H1 (cell line): ENCODE measurements around the gene HSD17B8. TPM values are rescaled to one million over a fixed set of nuclear protein-coding genes. Genes with fewer than 3 reads are reported as not detected.

Source experiments
- CTCF ChIA-PET: fragments of 300-600 bp; sonication (Branson Sonifier 250); formaldehyde crosslinking; loops from one replicate; lab custom pipeline; 2021; ENCODE audit not compliant: partially characterized antibody; lab: Charles Lee
- POLR2A ChIA-PET: fragments of 300-600 bp; sonication (Branson Sonifier 250); formaldehyde crosslinking; loops from one replicate; lab custom pipeline; 2021; ENCODE audit warnings: inconsistent platforms; ENCODE audit not compliant: partially characterized antibody; lab: Charles Lee
- DNase-seq, 2 experiments: peaks; one replicate each; pipeline versions ENCODE4 v3.0.0 to v3.0.0-alpha.2; 2010 to 2022; ENCODE audit warnings: low spot score in 2 of 2, low read depth in 1 of 2, mixed read lengths in 1 of 2
- FAIRE-seq: peaks from 2 replicates; lab custom pipeline; 2011; peaks lifted over from hg19 to GRCh38; lab: Jason Lieb, UNC
- H2AFZ ChIP-seq: 2 replicates; pipeline ENCODE4 v1.8.1; 2012; ENCODE audit warnings: low read length, inconsistent platforms
- H2AK5ac ChIP-seq: 2 replicates; pipeline ENCODE4 v1.6.1; 2013; ENCODE audit warnings: low read depth, low read length
- H2BK120ac ChIP-seq: replicated peaks from 2 replicates; pipeline ENCODE3; 2013; ENCODE audit warnings: low read depth, low read length, inconsistent platforms
- H2BK12ac ChIP-seq: 2 replicates; pipeline ENCODE4 v1.6.1; 2013; ENCODE audit warnings: low read depth, low read length
- H2BK15ac ChIP-seq: 2 replicates; pipeline ENCODE4 v1.6.1; 2013; ENCODE audit warnings: low read length
- H2BK20ac ChIP-seq: 2 replicates; pipeline ENCODE4 v1.6.1; 2013; ENCODE audit warnings: low read length
- H2BK5ac ChIP-seq: 2 replicates; pipeline ENCODE4 v1.6.1; 2013; ENCODE audit warnings: low read depth, low read length
- H3K14ac ChIP-seq: 2 replicates; pipeline ENCODE4 v1.6.1; 2013; ENCODE audit warnings: inconsistent platforms; ENCODE audit not compliant: insufficient read length
- H3K18ac ChIP-seq: 2 replicates; pipeline ENCODE4 v1.6.1; 2013; ENCODE audit warnings: low read length; ENCODE audit errors: extremely low read depth
- H3K23ac ChIP-seq: 2 replicates; pipeline ENCODE4 v1.6.1; 2013; ENCODE audit warnings: inconsistent platforms; ENCODE audit not compliant: insufficient read length
- H3K23me2 ChIP-seq: 2 replicates; pipeline ENCODE4 v1.6.1; 2013; ENCODE audit warnings: low read depth, low read length
- H3K27ac ChIP-seq: 2 replicates; pipeline ENCODE4 v1.6.1; 2011; ENCODE audit warnings: low read depth, low read length, inconsistent platforms
- H3K27me3 ChIP-seq, 4 experiments: replicated peaks in 1 of 4; 1 replicate in 1 of 4; 2 replicates in 3 of 4; pipeline versions ENCODE4 v1.6.1 to v1.8.1; 2011 to 2013; ENCODE audit warnings: low read length in 3 of 4, mild to moderate bottlenecking in 3 of 4, inconsistent platforms in 2 of 4, mixed read lengths in 2 of 4, moderate library complexity in 1 of 4; ENCODE audit not compliant: control insufficient read depth in 3 of 4, insufficient read depth in 3 of 4; ENCODE audit errors: extremely low read depth in 1 of 4
- H3K36me3 ChIP-seq, 4 experiments: 2 replicates each; pipeline versions ENCODE4 v1.6.1 to v1.8.1; 2011 to 2013; ENCODE audit warnings: mild to moderate bottlenecking in 4 of 4, low read length in 3 of 4, moderate library complexity in 2 of 4, control low read depth in 1 of 4, inconsistent platforms in 1 of 4; ENCODE audit not compliant: insufficient read depth in 4 of 4, control insufficient read depth in 2 of 4
- H3K4ac ChIP-seq: replicated peaks from 2 replicates; pipeline ENCODE3; 2013; ENCODE audit warnings: low read length, low read depth, mixed read lengths, inconsistent platforms; ENCODE audit not compliant: insufficient read length
- H3K4me1 ChIP-seq, 4 experiments: replicated peaks in 1 of 4; 1 replicate in 1 of 4; 2 replicates in 3 of 4; pipeline versions ENCODE4 v1.6.1 to v1.8.1; 2011 to 2013; ENCODE audit warnings: low read length in 3 of 4, inconsistent platforms in 2 of 4, mixed read lengths in 1 of 4; ENCODE audit not compliant: insufficient read depth in 4 of 4, control insufficient read depth in 3 of 4
- H3K4me2 ChIP-seq, 2 experiments: 2 replicates each; pipeline versions ENCODE4 v1.6.1 to v1.8.1; 2011 to 2013; ENCODE audit warnings: low read depth in 2 of 2, low read length in 2 of 2, control low read depth in 1 of 2, inconsistent platforms in 1 of 2, mild to moderate bottlenecking in 1 of 2; ENCODE audit not compliant: insufficient read depth in 1 of 2
- H3K4me3 ChIP-seq, 4 experiments: fragments of 200-600, 300-600 bp in 1 of 4; sonication (generic), shearing (Covaris generic), sonication (Bioruptor Twin) in 1 of 4; 2 replicates each; pipeline versions ENCODE4 v1.5.1 to v1.8.1; 2011 to 2016; ENCODE audit warnings: low read length in 4 of 4, low read depth in 3 of 4, control low read depth in 2 of 4, inconsistent platforms in 2 of 4, mild to moderate bottlenecking in 2 of 4, mixed read lengths in 1 of 4, moderate library complexity in 1 of 4; ENCODE audit not compliant: insufficient read depth in 2 of 4; ENCODE audit errors: extremely low read depth in 1 of 4
- H3K56ac ChIP-seq: replicated peaks from 2 replicates; pipeline ENCODE3; 2013; ENCODE audit warnings: low read depth, mild to moderate bottlenecking, mixed read lengths, low read length, inconsistent platforms; ENCODE audit not compliant: insufficient read length
- H3K79me1 ChIP-seq: 2 replicates; pipeline ENCODE4 v1.6.1; 2013; ENCODE audit warnings: low read depth, low read length, control low read depth
- H3K79me2 ChIP-seq, 2 experiments: 2 replicates each; pipeline versions ENCODE4 v1.6.1 to v1.8.1; 2012 to 2013; ENCODE audit warnings: low read length in 2 of 2, mild to moderate bottlenecking in 2 of 2, inconsistent platforms in 1 of 2; ENCODE audit not compliant: insufficient read depth in 2 of 2, control insufficient read depth in 1 of 2
- H3K9ac ChIP-seq, 4 experiments: replicated peaks in 1 of 4; 1 replicate in 1 of 4; 2 replicates in 3 of 4; pipeline versions ENCODE4 v1.6.1 to v1.8.1; 2011 to 2013; ENCODE audit warnings: low read depth in 3 of 4, low read length in 3 of 4, control low read depth in 2 of 4, mild to moderate bottlenecking in 2 of 4, moderate library complexity in 2 of 4, inconsistent platforms in 1 of 4; ENCODE audit errors: extremely low read depth in 1 of 4
- H3K9me3 ChIP-seq, 2 experiments: 2 replicates each; pipeline versions ENCODE4 v1.6.1 to v1.8.1; 2012 to 2013; ENCODE audit warnings: mild to moderate bottlenecking in 2 of 2, moderate library complexity in 2 of 2, control low read depth in 1 of 2, inconsistent platforms in 1 of 2, low read depth in 1 of 2, low read length in 1 of 2, mixed read lengths in 1 of 2; ENCODE audit not compliant: insufficient read depth in 2 of 2
- H4K20me1 ChIP-seq, 2 experiments: replicated peaks in 1 of 2; 2 replicates each; pipeline versions ENCODE3 to v1.8.1; 2011 to 2013; ENCODE audit warnings: inconsistent platforms in 2 of 2, low read length in 2 of 2, mild to moderate bottlenecking in 1 of 2; ENCODE audit not compliant: insufficient read depth in 2 of 2, control insufficient read depth in 1 of 2
- H4K5ac ChIP-seq: 2 replicates; pipeline ENCODE4 v1.6.1; 2013; ENCODE audit warnings: low read length, low read depth, mixed read lengths, inconsistent platforms; ENCODE audit not compliant: insufficient read length
- H4K8ac ChIP-seq: 2 replicates; pipeline ENCODE4 v1.8.0; 2013; ENCODE audit warnings: mild to moderate bottlenecking, moderate library complexity, low read length, inconsistent platforms; ENCODE audit not compliant: insufficient read depth; ENCODE audit errors: extremely low read depth
- H4K91ac ChIP-seq: replicated peaks from 2 replicates; pipeline ENCODE3; 2013; ENCODE audit warnings: low read length, mixed read lengths, inconsistent platforms; ENCODE audit not compliant: insufficient read length
- CBX5 ChIP-seq: fragments of 300-800, 300-1000 bp; sonication (generic); IDR thresholded peaks from 2 replicates; pipeline ENCODE4 v1.7.1; 2016; ENCODE audit warnings: antibody characterized with exemption, low read length, low read depth
- GTF2F1 ChIP-seq: IDR thresholded peaks from 2 replicates; pipeline ENCODE4 v1.6.1; 2012; ENCODE audit warnings: low read depth, low read length, improper control_type of control experiment, borderline replicate concordance
- JUND ChIP-seq: IDR thresholded peaks from 2 replicates; pipeline ENCODE4 v1.6.1; 2011; ENCODE audit warnings: mild to moderate bottlenecking, improper control_type of control experiment, low read length
- POLR2A ChIP-seq, 2 experiments: IDR thresholded peaks; 1 replicate in 1 of 2; 2 replicates in 1 of 2; pipeline ENCODE4 v1.6.1; 2011; ENCODE audit warnings: low read depth in 2 of 2, low read length in 2 of 2, mild to moderate bottlenecking in 2 of 2; ENCODE audit errors: control extremely low read depth in 1 of 2
- SAP30 ChIP-seq: fragments of 300-600 bp; sonication (generic); IDR thresholded peaks from 2 replicates; pipeline ENCODE4 v1.7.1; 2012; ENCODE audit warnings: low read length, moderate library complexity, mild to moderate bottlenecking, inconsistent platforms; ENCODE audit not compliant: insufficient read depth, insufficient replicate concordance
- TAF1 ChIP-seq: IDR thresholded peaks from 2 replicates; pipeline ENCODE4 v1.6.1; 2011; ENCODE audit warnings: mild to moderate bottlenecking, low read depth, low read length
- WGBS, 2 experiments: shearing (Covaris generic) in 1 of 2; methylation state at CpG; one replicate each; pipeline versions ENCODE4 v1.1.6 to v1.1.7; 2013 to 2015; ENCODE audit warnings: low lambda C conversion rate in 2 of 2, mixed read lengths in 2 of 2, inconsistent platforms in 1 of 2, low coverage in 1 of 2, missing lambda C conversion rate in 1 of 2; ENCODE audit not compliant: insufficient replicate concordance in 2 of 2, insufficient coverage in 1 of 2, insufficient read length in 1 of 2; ENCODE audit errors: extremely low coverage in 1 of 2, missing lambda C conversion rate in 1 of 2; 5-methylcytosine and 5-hydroxymethylcytosine counted together
- polyA plus RNA-seq, 7 experiments: library from polyadenylated mRNA; depleted of rRNA in 3 of 7; stranded (reverse) in 5 of 7; unstranded in 2 of 7; fragments of >200 nt in 5 of 7; fragments of 200-250 nt in 2 of 7; gene quantifications; 1 replicate in 5 of 7; 2 replicates in 1 of 7; 4 replicates in 1 of 7; pipeline versions ENCODE4 v1.2.1 to v1.2.3, GENCODE V29; 2011 to 2013; ENCODE audit warnings: missing spikeins in 2 of 7, mixed read lengths in 2 of 7
- total RNA-seq: library from RNA; stranded (reverse); fragmentation: NEBNext Ultra II Directional; extraction: Animal tissue kit (Norgen Biotek cat#: 25700); gene quantifications from 2 replicates; pipeline ENCODE4 v1.2.1, GENCODE V29; 2021
- TF ChIP-seq, protein P1 (sequence below): IDR thresholded peaks from 2 replicates; pipeline ENCODE4 v1.6.1; 2011; ENCODE audit warnings: low read depth, mild to moderate bottlenecking, low read length; ENCODE audit not compliant: insufficient read depth
- TF ChIP-seq, protein P2 (sequence below): IDR thresholded peaks from 2 replicates; pipeline ENCODE4 v1.6.1; 2012; ENCODE audit warnings: inconsistent platforms
- TF ChIP-seq, protein P3 (sequence below): IDR thresholded peaks from 2 replicates; pipeline ENCODE4 v1.6.1; 2012; ENCODE audit warnings: inconsistent platforms

HSD17B8 gene
- total and polyA plus RNA-seq, 2 of the 8 experiments (the other 6 are each of a cell fraction or from before 2014, with no cell fraction given) = 3.3 to 17.1 TPM

DNA sequence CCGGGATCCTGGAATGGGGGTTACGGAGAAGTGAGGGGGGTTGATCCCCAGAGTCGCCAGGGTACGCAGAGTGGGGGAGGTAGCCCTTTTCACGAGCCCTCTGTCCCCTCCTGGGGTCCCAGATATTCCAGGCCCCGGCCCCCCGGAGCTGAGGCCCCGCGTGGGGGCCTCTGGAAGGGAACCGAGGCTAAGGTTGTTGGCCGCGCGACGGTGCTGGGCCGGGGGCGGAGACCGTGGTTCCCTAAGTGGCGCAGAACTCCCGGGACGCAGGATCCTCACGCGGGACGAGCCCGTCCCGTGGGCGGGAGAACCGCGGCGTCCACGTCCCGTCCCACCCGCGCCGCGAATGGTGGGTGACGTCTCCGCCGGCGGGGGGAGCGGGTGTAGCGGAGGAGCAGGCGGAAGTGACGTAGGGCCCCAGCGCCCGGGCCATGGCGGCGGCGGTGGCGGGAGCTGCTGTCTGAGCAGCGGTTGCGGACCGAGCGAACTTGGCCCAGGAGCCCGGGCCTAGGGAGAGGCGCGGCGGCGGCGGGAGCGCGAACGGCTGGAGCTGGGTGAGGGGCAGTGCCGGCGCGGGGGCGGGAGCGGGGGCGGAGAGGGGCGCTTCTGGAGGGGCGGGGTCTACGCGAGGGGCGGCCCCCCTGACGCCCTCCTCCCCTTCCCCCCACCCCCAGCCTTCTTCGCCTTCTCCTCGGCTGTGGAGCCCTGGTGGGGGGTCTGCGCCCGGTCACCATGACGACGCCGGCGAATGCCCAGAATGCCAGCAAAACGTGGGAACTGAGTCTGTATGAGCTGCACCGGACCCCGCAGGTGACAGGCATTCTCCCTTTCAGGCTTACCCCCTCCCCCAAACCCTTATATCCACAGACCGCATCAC is 3.9 kb downstream of the HSD17B8 start, which contains the start of gene RING1:
RING1 (plus strand) TSS at position 410 of the 877 bp plus-strand sequence; CDS start at position 733, 323 bp downstream.
- H2BK120ac ChIP-seq = no peak within 1 kb of the TSS
- peaks cover 7 to 18% of the 10 kb centered on the region in 2 experiments for H4K20me1 ChIP-seq
- H3K9me3 ChIP-seq = no peaks in the 10 kb centered on the region
- H4K8ac ChIP-seq = peak within 1 kb of the TSS; percentile 77
- no peak within 1 kb of the TSS for H3K4ac ChIP-seq
- no peak within 1 kb of the TSS for H4K91ac ChIP-seq
- peak within 1 kb of the TSS; percentile 78 for H3K18ac ChIP-seq
- FAIRE-seq (no peak), DNase-seq (peak in 1 of 2 experiments; percentile 90)
- H3K79me1 ChIP-seq = peaks cover 4% of the 10 kb centered on the region
- H3K4me1 ChIP-seq = peaks cover 0 to 29% (median 12%) of the 10 kb centered on the region in 4 experiments; a peak in 6 of 7 replicates
- peak within 1 kb of the TSS; percentile 76 to 100 for H3K4me2 ChIP-seq
- no peaks in the 10 kb centered on the region for H3K79me2 ChIP-seq
- peaks cover 28% of the 10 kb centered on the region; the same call in 1 of the 2 replicates for H3K23me2 ChIP-seq
- WGBS, 2 experiments = 2% methylated on average over 27 of the region's 86 CpGs; no CpG with 5 or more reads in 1 of the 2 experiments
- H3K9ac ChIP-seq = peak within 1 kb of the TSS in 2 of 4 experiments; percentile 29 to 41; a peak in 3 of 7 replicates
- H2AK5ac ChIP-seq = no peak within 1 kb of the TSS
- H3K23ac ChIP-seq = no peak within 1 kb of the TSS
- no peak within 1 kb of the TSS for H3K14ac ChIP-seq
- peaks cover 9 to 53% (median 43%) of the 10 kb centered on the region in 4 experiments; a peak in 6 of 7 replicates for H3K27me3 ChIP-seq
- peaks cover 3 to 13% (median 7%) of the 10 kb centered on the region in 4 experiments; a peak in 4 of 8 replicates for H3K36me3 ChIP-seq
- H3K56ac ChIP-seq = no peak within 1 kb of the TSS
- no peak within 1 kb of the TSS for H2BK20ac ChIP-seq
- H2BK15ac ChIP-seq = no peak within 1 kb of the TSS
- ChIA-PET CTCF (interaction anchor here (0.6 to 6.3 kb wide), 10 partner anchors 10 to 444 kb away, joined by 3 to 60 read pairs (median 4); no protein-coding TSS in a partner anchor), POLR2A (interaction anchor here (0.9 to 2.1 kb wide), 13 partner anchors 8 to 236 kb away, joined by 3 to 15 read pairs (median 4); partner anchors contain the start of genes B3GALT4, RPS18 and VPS52)
- H3K27ac ChIP-seq = no peak within 1 kb of the TSS; the same call in 1 of the 2 replicates
- peak within 1 kb of the TSS; percentile 75 to 92 (median 88) for H3K4me3 ChIP-seq
- H2BK5ac ChIP-seq = no peak within 1 kb of the TSS
- H4K5ac ChIP-seq = no peak within 1 kb of the TSS
- H2BK12ac ChIP-seq = peak within 1 kb of the TSS; percentile 75; the same call in 1 of the 2 replicates
- H2AFZ ChIP-seq = peak within 1 kb of the TSS; percentile 1; the same call in 1 of the 2 replicates
- 0 out of 2 replicates have a peak, but pooled peaks have one; percentile 41 for TF ChIP-seq TAF1
- TF ChIP-seq, protein P1, sequence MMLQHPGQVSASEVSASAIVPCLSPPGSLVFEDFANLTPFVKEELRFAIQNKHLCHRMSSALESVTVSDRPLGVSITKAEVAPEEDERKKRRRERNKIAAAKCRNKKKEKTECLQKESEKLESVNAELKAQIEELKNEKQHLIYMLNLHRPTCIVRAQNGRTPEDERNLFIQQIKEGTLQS = no peak
- TF ChIP-seq, protein P2, sequence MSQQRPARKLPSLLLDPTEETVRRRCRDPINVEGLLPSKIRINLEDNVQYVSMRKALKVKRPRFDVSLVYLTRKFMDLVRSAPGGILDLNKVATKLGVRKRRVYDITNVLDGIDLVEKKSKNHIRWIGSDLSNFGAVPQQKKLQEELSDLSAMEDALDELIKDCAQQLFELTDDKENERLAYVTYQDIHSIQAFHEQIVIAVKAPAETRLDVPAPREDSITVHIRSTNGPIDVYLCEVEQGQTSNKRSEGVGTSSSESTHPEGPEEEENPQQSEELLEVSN = no peak
- TF ChIP-seq SAP30 = peak; percentile 79
- TF ChIP-seq CBX5 = no peak
- no peak for TF ChIP-seq JUND
- TF ChIP-seq, protein P3, sequence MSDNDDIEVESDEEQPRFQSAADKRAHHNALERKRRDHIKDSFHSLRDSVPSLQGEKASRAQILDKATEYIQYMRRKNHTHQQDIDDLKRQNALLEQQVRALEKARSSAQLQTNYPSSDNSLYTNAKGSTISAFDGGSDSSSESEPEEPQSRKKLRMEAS = peak; percentile 16; the same call in 1 of the 2 replicates
- no peak for TF ChIP-seq GTF2F1
- TF ChIP-seq POLR2A (IDR thresholded peaks at IDR 0.05; ENCODE audit: control extremely low read depth in 1 of 2, low read depth in 2 of 2, low read length in 2 of 2) = peak in 1 of 2 experiments; percentile 43; a peak in 1 of 3 replicates
